ENCODE measurements around the gene ADGRG1. TPM values are rescaled to one million over a fixed set of nuclear protein-coding genes. Genes with fewer than 3 reads are reported as not detected.

ADGRG1 gene
- total and polyA plus RNA-seq, 2 donors (not counting 1 experiment from before 2014, with no cell fraction given): 0.20 to 0.61 TPM

GRCh38 chr16:57667526-57668262, 39.3 kb downstream of the ADGRG1 start:
- CTCF ChIA-PET: interaction anchor here (0.6 kb wide), 1 partner anchor 78 kb away, joined by 3 read pairs; no protein-coding TSS in a partner anchor
- DNase-seq: no peak
- H3K4me1 ChIP-seq (ENCODE audit: control insufficient read depth in 2 of 2, insufficient read depth in 2 of 2, low read length in 2 of 2): no peaks in the 10 kb centered on the region

More at GRCh38 chr16:57667526-57668262, 39.3 kb downstream of the ADGRG1 start:
- ATAC-seq (ENCODE audit: low read depth): no peak
- H3K9ac ChIP-seq (ENCODE audit: low read length): no peak overlapping the region
- no peak overlapping the region for H3K27ac ChIP-seq (ENCODE audit: low read length in 2 of 2)
- no peak overlapping the region for H3K4me2 ChIP-seq (replicated peaks; ENCODE audit: low read depth, low read length, poor library complexity, severe bottlenecking)
- WGBS (ENCODE audit: insufficient coverage): 77% methylated on average over 17 of the region's 17 CpGs
- H3K9me3 Mint-ChIP-seq (ENCODE audit: insufficient read depth): no peaks in the 10 kb centered on the region
- H3K4me1 Mint-ChIP-seq: no peaks in the 10 kb centered on the region
- H3K27me3 Mint-ChIP-seq: peaks cover 15% of the 10 kb centered on the region
- no peaks in the 10 kb centered on the region for H3K79me2 ChIP-seq (ENCODE audit: control insufficient read depth, insufficient read depth, low read length)
- peak overlapping the region in 1 of 5 experiments; percentile 5 for H3K4me3 ChIP-seq (ENCODE audit: control extremely low read depth in 1 of 5, extremely low read depth in 1 of 5, insufficient read depth in 1 of 5, low read depth in 2 of 5, low read length in 4 of 5)
- H2AFZ ChIP-seq (ENCODE audit: insufficient read depth, low read depth, low read length, poor library complexity, severe bottlenecking): no peak overlapping the region
- TF ChIP-seq EZH2 (IDR thresholded peaks at IDR 0.05; ENCODE audit: borderline replicate concordance, insufficient read depth, low read depth, low read length, poor library complexity, severe bottlenecking): no peak
- no peak for TF ChIP-seq CTCF (IDR thresholded peaks at IDR 0.05)
- H3K27me3 ChIP-seq (replicated peaks in 1 of 4; ENCODE audit: control extremely low read depth in 1 of 4, control insufficient read depth in 3 of 4, insufficient read depth in 4 of 4, low read length in 3 of 4): no peaks in the 10 kb centered on the region
- no peak overlapping the region for H3K27ac Mint-ChIP-seq
- no peaks in the 10 kb centered on the region for H4K20me1 ChIP-seq (ENCODE audit: control insufficient read depth, insufficient read depth, low read length, poor library complexity, severe bottlenecking)
- H3K36me3 ChIP-seq (replicated peaks in 1 of 2; ENCODE audit: control extremely low read depth in 1 of 2, control insufficient read depth in 1 of 2, extremely low read depth in 1 of 2, insufficient read depth in 2 of 2, low read length in 1 of 2): no peaks in the 10 kb centered on the region
- H3K4me3 Mint-ChIP-seq: no peak overlapping the region
- intact Hi-C loops (cut with micrococcal nuclease): no loop called here
- POLR2A ChIA-PET: no interaction called here
- H3K9me3 ChIP-seq (ENCODE audit: control extremely low read depth in 1 of 3, control insufficient read depth in 2 of 3, insufficient read depth in 1 of 3, low read length in 2 of 3): no peaks in the 10 kb centered on the region

Data from B cell (primary cell).